Caco-2 (cell line): ENCODE measurements around the gene SMAD7. TPM values are rescaled to one million over a fixed set of nuclear protein-coding genes. Genes with fewer than 3 reads are reported as not detected.

Source experiments
- BruUV-seq: library from RNA; stranded (reverse); fragments of 400-500 nt; replicated peaks from 2 replicates; lab custom pipeline; 2021; lab: Mats Ljungman, UMichigan
- CTCF ChIA-PET: fragments of 300-600 bp; sonication (Branson Sonifier 250); formaldehyde crosslinking; loops from one replicate; lab custom pipeline; 2022; ENCODE audit warnings: antibody characterized with exemption; lab: Charles Lee
- POLR2A ChIA-PET: fragments of 300-600 bp; sonication (Branson Sonifier 250); formaldehyde crosslinking; loops from one replicate; lab custom pipeline; 2022; ENCODE audit warnings: antibody characterized with exemption; lab: Charles Lee
- DNase-seq, 2 experiments: peaks; one replicate each; pipeline versions ENCODE4 v3.0.0 to v3.0.0-alpha.2; 2020 to 2022
- H3K27me3 ChIP-seq: replicated peaks from 2 replicates; pipeline ENCODE4 v1.6.0; 2011; ENCODE audit warnings: low read length; ENCODE audit not compliant: control insufficient read depth, insufficient read depth
- H3K36me3 ChIP-seq: 2 replicates; pipeline ENCODE4 v1.5.1; 2011; ENCODE audit warnings: low read length; ENCODE audit not compliant: control insufficient read depth, insufficient read depth
- H3K4me1 ChIP-seq: fragments of 250-450 bp; sonication (Bioruptor Pico); 2 replicates; pipeline ENCODE4 v1.5.1; 2020; ENCODE audit warnings: mild to moderate bottlenecking
- H3K4me3 ChIP-seq: 2 replicates; pipeline ENCODE4 v1.5.1; 2011; ENCODE audit warnings: low read depth, mild to moderate bottlenecking, control low read depth, low read length
- H3K9me3 ChIP-seq: fragments of 250-450 bp; sonication (Bioruptor Pico); 2 replicates; pipeline ENCODE4 v1.5.1; 2020; ENCODE audit warnings: mild to moderate bottlenecking, moderate library complexity
- H3K27ac Mint-ChIP-seq: one replicate; pipeline ENCODE4 v1.8.0; 2022; ENCODE audit warnings: mixed read lengths; ENCODE audit not compliant: unreplicated experiment
- H3K27me3 Mint-ChIP-seq: one replicate; pipeline ENCODE4 v1.8.0; 2022; ENCODE audit warnings: mixed read lengths; ENCODE audit not compliant: insufficient read depth, unreplicated experiment
- H3K36me3 Mint-ChIP-seq: one replicate; pipeline ENCODE4 v1.8.0; 2022; ENCODE audit warnings: mild to moderate bottlenecking, mixed read lengths; ENCODE audit not compliant: insufficient read depth, unreplicated experiment
- H3K4me1 Mint-ChIP-seq: one replicate; pipeline ENCODE4 v1.8.0; 2022; ENCODE audit warnings: low read depth, mixed read lengths; ENCODE audit not compliant: unreplicated experiment
- H3K4me3 Mint-ChIP-seq: one replicate; pipeline ENCODE4 v1.8.0; 2022; ENCODE audit warnings: mild to moderate bottlenecking, moderate library complexity, mixed read lengths; ENCODE audit not compliant: unreplicated experiment
- H3K9me3 Mint-ChIP-seq: one replicate; pipeline ENCODE4 v1.8.0; 2022; ENCODE audit warnings: mixed read lengths; ENCODE audit not compliant: unreplicated experiment
- CTCF ChIP-seq, 2 experiments: fragments of 200-600 bp in 1 of 2; IDR thresholded peaks; 1 replicate in 1 of 2; 2 replicates in 1 of 2; pipeline versions ENCODE4 v1.5.1 to v1.8.0; 2011 to 2022; ENCODE audit warnings: antibody characterized with exemption in 1 of 2, control low read depth in 1 of 2, inconsistent platforms in 1 of 2, low read depth in 1 of 2, low read length in 1 of 2, mild to moderate bottlenecking in 1 of 2, moderate library complexity in 1 of 2; ENCODE audit not compliant: insufficient read depth in 1 of 2, severe bottlenecking in 1 of 2, unreplicated experiment in 1 of 2
- intact Hi-C: fragments of 100-400 bp; cut with micrococcal nuclease; formaldehyde crosslinking; loops from one replicate; pipeline ENCODE4 v1.10.0; 2022; ENCODE audit not compliant: unreplicated experiment
- total RNA-seq: library from RNA; stranded (reverse); gene quantifications from 2 replicates; pipeline ENCODE4 v1.2.3, GENCODE V29; 2022

The SMAD7 gene
- total RNA-seq, 1 experiment from 2014 or later = 9.3 TPM

DNA sequence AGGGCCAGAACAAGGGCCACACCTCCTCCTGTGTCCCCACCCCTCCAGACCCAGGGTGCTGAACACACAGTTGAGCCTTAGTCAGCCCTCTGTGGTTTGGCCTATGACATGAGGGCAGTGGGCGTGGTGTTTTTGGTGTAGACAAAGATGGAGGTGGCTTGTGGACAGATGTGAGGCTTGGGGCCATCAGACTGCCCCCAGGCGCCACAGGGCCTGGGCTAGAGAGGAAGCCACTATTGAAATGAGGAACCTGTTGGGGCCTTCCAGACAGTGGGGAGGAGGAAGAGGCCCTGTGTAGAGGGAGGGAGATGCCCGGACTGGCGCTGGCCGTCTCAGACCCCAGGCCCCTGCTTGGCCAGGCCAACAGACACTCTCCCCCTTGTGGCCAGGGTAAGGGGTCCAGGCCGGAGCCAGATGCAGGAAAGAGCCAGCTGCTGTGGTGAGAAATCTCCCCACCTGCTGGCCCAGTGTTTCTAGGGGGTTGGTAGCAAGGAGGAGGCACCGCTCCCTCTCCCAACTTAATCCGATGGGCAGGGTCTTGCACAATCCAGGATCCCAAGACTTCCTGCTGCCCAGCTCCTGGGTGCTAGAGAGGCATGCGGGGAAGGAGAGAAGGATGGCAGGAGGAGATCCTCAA, 53.8 kb downstream of the SMAD7 start:
- BruUV-seq = no TSS peak
- peak in 1 of 2 experiments; percentile 39 for DNase-seq
- no peaks in the 10 kb centered on the region for H3K27me3 ChIP-seq
- no peak overlapping the region for H3K4me3 ChIP-seq
- Mint-ChIP-seq H3K27ac (no peak overlapping the region), H3K9me3 (no peaks in the 10 kb centered on the region), H3K27me3 (no peaks in the 10 kb centered on the region), H3K4me1 (peaks cover 4% of the 10 kb centered on the region), H3K4me3 (no peak overlapping the region), H3K36me3 (no peaks in the 10 kb centered on the region)
- H3K36me3 ChIP-seq = no peaks in the 10 kb centered on the region
- POLR2A ChIA-PET = no interaction called here
- H3K9me3 ChIP-seq = no peaks in the 10 kb centered on the region
- TF ChIP-seq CTCF (IDR thresholded peaks at IDR 0.05; ENCODE audit: insufficient read depth in 1 of 2, low read depth in 1 of 2, low read length in 1 of 2, severe bottlenecking in 1 of 2, unreplicated experiment in 1 of 2) = peak in 1 of 2 experiments; percentile 13
- CTCF ChIA-PET = no interaction called here
- H3K4me1 ChIP-seq = 0 out of 2 replicates have a peak, but pooled peaks cover 3% of the 10 kb centered on the region
- intact Hi-C loops = no loop called here

- ChIA-PET POLR2A (no interaction called here), CTCF (no interaction called here)
These were observed 54.4 kb downstream of the SMAD7 start for GRCh38 chr18:48896326-48896874.

DNA sequence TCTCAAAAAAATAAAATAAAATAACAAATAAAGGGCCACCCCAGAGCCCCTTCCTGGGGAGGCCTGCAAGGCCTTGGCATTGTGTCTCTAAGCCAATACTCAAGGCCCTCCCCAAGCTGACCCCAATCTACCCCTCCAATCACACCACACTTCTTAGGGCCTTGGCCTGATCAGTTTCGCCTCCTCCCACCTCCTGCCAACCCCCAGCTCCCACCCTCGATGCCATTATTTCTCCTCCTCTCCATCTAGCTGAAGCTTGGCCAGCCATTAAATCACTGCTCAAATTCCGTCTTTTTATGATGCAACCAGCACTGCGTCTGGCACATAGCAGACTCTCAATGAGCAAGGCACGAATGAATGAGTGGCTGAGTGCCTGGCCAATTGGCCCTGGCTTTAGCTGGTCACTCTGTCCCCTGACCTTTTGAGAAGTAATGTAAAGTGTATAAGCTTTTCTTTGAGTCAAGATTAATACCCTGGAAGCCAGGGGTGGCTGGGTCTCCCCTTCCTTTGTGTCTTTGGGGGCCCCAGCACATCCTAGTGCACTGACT, 55.9 kb downstream of the SMAD7 start:
- H3K4me1 Mint-ChIP-seq = peaks cover 4% of the 10 kb centered on the region
- Histone ChIP-seq H3K9me3 (no peaks in the 10 kb centered on the region), H3K36me3 (no peaks in the 10 kb centered on the region), H3K4me1 (0 out of 2 replicates have a peak, but pooled peaks cover 3% of the 10 kb centered on the region), H3K4me3 (no peak overlapping the region), H3K27me3 (no peaks in the 10 kb centered on the region)
- H3K27me3 Mint-ChIP-seq = no peaks in the 10 kb centered on the region
- no TSS peak for BruUV-seq
- no peak for TF ChIP-seq CTCF (IDR thresholded peaks at IDR 0.05; ENCODE audit: insufficient read depth in 1 of 2, low read depth in 1 of 2, low read length in 1 of 2, severe bottlenecking in 1 of 2, unreplicated experiment in 1 of 2)
- no peaks in the 10 kb centered on the region for H3K36me3 Mint-ChIP-seq
- H3K4me3 Mint-ChIP-seq = no peak overlapping the region
- intact Hi-C loops = no loop called here
- ChIA-PET POLR2A (no interaction called here), CTCF (no interaction called here)
- DNase-seq = no peak
- H3K27ac Mint-ChIP-seq = no peak overlapping the region
- no peaks in the 10 kb centered on the region for H3K9me3 Mint-ChIP-seq

More at GRCh38 chr18:48896326-48896874, 54.4 kb downstream of the SMAD7 start:
- no peak for DNase-seq
- Histone ChIP-seq H3K27me3 (no peaks in the 10 kb centered on the region), H3K36me3 (no peaks in the 10 kb centered on the region), H3K4me3 (no peak overlapping the region), H3K9me3 (no peaks in the 10 kb centered on the region), H3K4me1 (0 out of 2 replicates have a peak, but pooled peaks cover 3% of the 10 kb centered on the region)
- peaks cover 4% of the 10 kb centered on the region for H3K4me1 Mint-ChIP-seq
- no peak for TF ChIP-seq CTCF (IDR thresholded peaks at IDR 0.05; ENCODE audit: insufficient read depth in 1 of 2, low read depth in 1 of 2, low read length in 1 of 2, severe bottlenecking in 1 of 2, unreplicated experiment in 1 of 2)
- H3K9me3 Mint-ChIP-seq = no peaks in the 10 kb centered on the region
- intact Hi-C loops = no loop called here
- no peaks in the 10 kb centered on the region for H3K27me3 Mint-ChIP-seq
- no peak overlapping the region for H3K4me3 Mint-ChIP-seq
- no peaks in the 10 kb centered on the region for H3K36me3 Mint-ChIP-seq
- no TSS peak for BruUV-seq
- H3K27ac Mint-ChIP-seq = no peak overlapping the region
